ENCODE data around the gene RAPGEF2. TPM values are rescaled to one million over a fixed set of nuclear protein-coding genes. Genes with fewer than 3 reads are reported as not detected.

RAPGEF2 gene
- total and polyA plus RNA-seq, 2 donors (not counting 1 experiment from before 2014, with no cell fraction given) = 10.9 to 45.8 TPM

GRCh38 chr4:159190651-159191050, 87.8 kb downstream of the RAPGEF2 start:
- Mint-ChIP-seq H3K4me1 (no peaks in the 10 kb centered on the region), H3K9me3 (ENCODE audit: insufficient read depth) (no peaks in the 10 kb centered on the region), H3K4me3 (no peak overlapping the region), H3K27me3 (no peaks in the 10 kb centered on the region), H3K27ac (no peak overlapping the region)
- H3K4me2 ChIP-seq (replicated peaks; ENCODE audit: low read depth, low read length, poor library complexity, severe bottlenecking) = no peak overlapping the region
- ChIA-PET POLR2A (no interaction called here), CTCF (interaction anchor here (0.8 to 4.9 kb wide), 4 partner anchors 12 to 334 kb away, joined by 3 to 24 read pairs (median 6); no protein-coding TSS in a partner anchor)
- H2AFZ ChIP-seq (ENCODE audit: insufficient read depth, low read depth, low read length, poor library complexity, severe bottlenecking) = no peak overlapping the region
- H3K27ac ChIP-seq (ENCODE audit: low read length in 2 of 2) = no peak overlapping the region
- H3K27me3 ChIP-seq (replicated peaks in 1 of 4; ENCODE audit: control extremely low read depth in 1 of 4, control insufficient read depth in 3 of 4, insufficient read depth in 4 of 4, low read length in 3 of 4) = no peaks in the 10 kb centered on the region
- no peaks in the 10 kb centered on the region for H3K9me3 ChIP-seq (ENCODE audit: control extremely low read depth in 1 of 3, control insufficient read depth in 2 of 3, insufficient read depth in 1 of 3, low read length in 2 of 3)
- peaks cover 9% of the 10 kb centered on the region for H4K20me1 ChIP-seq (ENCODE audit: control insufficient read depth, insufficient read depth, low read length, poor library complexity, severe bottlenecking)
- no peaks in the 10 kb centered on the region for H3K4me1 ChIP-seq (ENCODE audit: control insufficient read depth in 2 of 2, insufficient read depth in 2 of 2, low read length in 2 of 2)
- no peaks in the 10 kb centered on the region for H3K79me2 ChIP-seq (ENCODE audit: control insufficient read depth, insufficient read depth, low read length)
- WGBS (ENCODE audit: insufficient coverage) = 54% methylated on average over 1 of the region's 2 CpGs
- no peak overlapping the region for H3K4me3 ChIP-seq (ENCODE audit: control extremely low read depth in 1 of 5, extremely low read depth in 1 of 5, insufficient read depth in 1 of 5, low read depth in 2 of 5, low read length in 4 of 5)
- TF ChIP-seq EZH2 (IDR thresholded peaks at IDR 0.05; ENCODE audit: borderline replicate concordance, insufficient read depth, low read depth, low read length, poor library complexity, severe bottlenecking) = no peak
- TF ChIP-seq CTCF (IDR thresholded peaks at IDR 0.05) = no peak
- DNase-seq = no peak
- no peaks in the 10 kb centered on the region for H3K36me3 ChIP-seq (replicated peaks in 1 of 2; ENCODE audit: control extremely low read depth in 1 of 2, control insufficient read depth in 1 of 2, extremely low read depth in 1 of 2, insufficient read depth in 2 of 2, low read length in 1 of 2)
- no peak overlapping the region for H3K9ac ChIP-seq (ENCODE audit: low read length)
- ATAC-seq (ENCODE audit: low read depth) = no peak
- intact Hi-C loops (cut with micrococcal nuclease) = no loop called here

DNA sequence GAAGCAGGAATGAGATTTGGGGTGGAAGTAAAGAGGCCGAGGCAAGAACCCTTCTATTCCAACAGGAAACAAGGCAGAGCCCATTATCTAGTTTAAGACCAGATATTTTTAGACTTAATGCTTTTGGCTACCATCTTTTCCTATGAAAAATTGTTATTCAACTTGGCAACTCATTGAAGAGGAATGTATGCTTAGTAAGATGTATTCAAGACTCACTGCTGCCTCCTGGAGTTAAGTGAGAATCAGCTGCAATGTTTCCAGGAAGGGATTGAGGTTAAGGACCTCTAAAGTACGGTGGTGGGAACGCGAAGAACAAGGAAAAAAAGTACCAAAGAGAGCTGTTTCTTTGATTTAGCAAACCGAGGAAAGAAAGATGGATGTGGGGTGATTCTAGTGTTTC, 89.1 kb downstream of the RAPGEF2 start:
- Mint-ChIP-seq H3K9me3 (ENCODE audit: insufficient read depth) (no peaks in the 10 kb centered on the region), H3K4me3 (no peak overlapping the region), H3K4me1 (no peaks in the 10 kb centered on the region), H3K27me3 (no peaks in the 10 kb centered on the region), H3K27ac (no peak overlapping the region)
- Histone ChIP-seq H3K27ac (ENCODE audit: low read length in 2 of 2) (no peak overlapping the region), H3K4me2 (replicated peaks; ENCODE audit: low read depth, low read length, poor library complexity, severe bottlenecking) (no peak overlapping the region), H3K79me2 (ENCODE audit: control insufficient read depth, insufficient read depth, low read length) (no peaks in the 10 kb centered on the region), H4K20me1 (ENCODE audit: control insufficient read depth, insufficient read depth, low read length, poor library complexity, severe bottlenecking) (peaks cover 9% of the 10 kb centered on the region), H3K27me3 (replicated peaks in 1 of 4; ENCODE audit: control extremely low read depth in 1 of 4, control insufficient read depth in 3 of 4, insufficient read depth in 4 of 4, low read length in 3 of 4) (no peaks in the 10 kb centered on the region), H3K9me3 (ENCODE audit: control extremely low read depth in 1 of 3, control insufficient read depth in 2 of 3, insufficient read depth in 1 of 3, low read length in 2 of 3) (no peaks in the 10 kb centered on the region), H3K9ac (ENCODE audit: low read length) (no peak overlapping the region), H3K4me3 (ENCODE audit: control extremely low read depth in 1 of 5, extremely low read depth in 1 of 5, insufficient read depth in 1 of 5, low read depth in 2 of 5, low read length in 4 of 5) (no peak overlapping the region), H3K36me3 (replicated peaks in 1 of 2; ENCODE audit: control extremely low read depth in 1 of 2, control insufficient read depth in 1 of 2, extremely low read depth in 1 of 2, insufficient read depth in 2 of 2, low read length in 1 of 2) (no peaks in the 10 kb centered on the region), H2AFZ (ENCODE audit: insufficient read depth, low read depth, low read length, poor library complexity, severe bottlenecking) (no peak overlapping the region), H3K4me1 (ENCODE audit: control insufficient read depth in 2 of 2, insufficient read depth in 2 of 2, low read length in 2 of 2) (no peaks in the 10 kb centered on the region)
- DNase-seq = no peak
- WGBS (ENCODE audit: insufficient coverage) = 81% methylated on average over 4 of the region's 5 CpGs
- no peak for TF ChIP-seq CTCF (IDR thresholded peaks at IDR 0.05)
- no peak for TF ChIP-seq EZH2 (IDR thresholded peaks at IDR 0.05; ENCODE audit: borderline replicate concordance, insufficient read depth, low read depth, low read length, poor library complexity, severe bottlenecking)
- CTCF ChIA-PET = interaction anchor here (1.4 to 4.9 kb wide), 3 partner anchors 8 to 335 kb away, joined by 4 to 24 read pairs (median 7); no protein-coding TSS in a partner anchor
- POLR2A ChIA-PET = no interaction called here
- intact Hi-C loops (cut with micrococcal nuclease) = no loop called here
- ATAC-seq (ENCODE audit: low read depth) = no peak

Data from B cell (primary cell).